GM12891 (cell line): ENCODE results near the gene CCDC158.

Experiments
- POLR2A ChIP-seq: IDR thresholded peaks from 2 replicates; pipeline ENCODE4 v1.6.1; 2011; ENCODE audit warnings: low read depth, low read length, control low read depth
- POLR2AphosphoS5 ChIP-seq: IDR thresholded peaks from 2 replicates; pipeline ENCODE4 v1.6.1; 2011; ENCODE audit warnings: low read depth, low read length, control low read depth

DNA sequence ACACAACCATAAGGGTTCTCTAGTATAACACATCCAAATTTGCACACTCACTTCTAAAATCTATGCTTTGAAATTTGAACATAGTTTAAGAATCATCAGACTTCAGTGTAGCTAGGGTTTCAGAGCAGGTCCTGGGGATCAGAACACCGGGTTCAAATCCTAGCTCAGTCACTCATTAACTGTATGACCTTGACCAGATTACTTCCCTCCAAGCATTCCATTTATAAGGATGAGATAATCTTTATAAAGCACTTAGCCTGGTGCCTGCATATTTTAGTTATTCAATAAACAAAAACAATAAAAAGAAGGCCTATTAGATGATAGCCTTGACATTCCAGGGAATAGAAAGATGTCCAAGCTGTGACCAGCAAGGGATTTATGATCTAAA, 119.2 kb downstream of the CCDC158 start:
- TF ChIP-seq POLR2AphosphoS5 (no peak), POLR2A (no peak)
